Measurements from ENCODE around the gene MCMBP.

GRCh38 chr10:119896061-119896655 is 23.5 kb upstream of the MCMBP start:
- TF ChIP-seq ZNF274 (IDR thresholded peaks at IDR 0.05; ENCODE audit: low read depth, low read length) (no peak), YY1 (IDR thresholded peaks at IDR 0.05; ENCODE audit: insufficient read depth, insufficient read length) (no peak), SUZ12 (IDR thresholded peaks at IDR 0.05; ENCODE audit: extremely low read depth, insufficient read depth, insufficient read length) (no peak)

Measured in NT2/D1 (cell line).